H1 (cell line): ENCODE measurements around the gene ADIPOR1.

ENCODE experiments used
- CBX5 ChIP-seq: fragments of 300-800, 300-1000 bp; sonication (generic); IDR thresholded peaks from 2 replicates; pipeline ENCODE4 v1.7.1; 2016; ENCODE audit warnings: antibody characterized with exemption, low read length, low read depth
- JUN ChIP-seq: IDR thresholded peaks from 2 replicates; pipeline ENCODE4 v1.6.1; 2011; ENCODE audit warnings: low read depth, mild to moderate bottlenecking, improper control_type of control experiment, low read length
- TF ChIP-seq, protein P1 (sequence below), 3 experiments: IDR thresholded peaks; 1 replicate in 2 of 3; 2 replicates in 1 of 3; pipeline versions ENCODE4 v1.5.1 to v1.6.1; 2011; ENCODE audit warnings: low read length in 3 of 3, mild to moderate bottlenecking in 3 of 3, inconsistent platforms in 2 of 3, low read depth in 1 of 3, moderate library complexity in 1 of 3; ENCODE audit not compliant: insufficient read depth in 1 of 3; ENCODE audit errors: control extremely low read depth in 1 of 3

DNA sequence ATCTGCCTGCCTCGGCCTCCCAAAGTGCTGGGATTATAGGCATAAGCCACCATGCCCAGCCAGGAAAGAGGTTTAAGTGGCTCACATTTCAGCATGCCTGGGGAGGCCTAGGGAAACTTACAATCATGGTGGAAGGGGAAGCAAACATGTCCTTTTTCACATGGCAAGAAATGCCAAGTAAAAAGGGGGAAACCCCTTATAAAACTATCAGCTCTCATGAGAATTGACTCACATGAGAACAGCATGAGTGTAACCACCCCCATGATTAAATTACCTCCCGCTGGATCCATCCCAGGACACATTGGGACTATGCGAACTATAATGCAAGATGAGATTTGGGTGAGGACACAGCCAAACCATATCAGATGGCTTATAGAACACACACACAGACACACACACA, 22.3 kb downstream of the ADIPOR1 start:
- no peak for TF ChIP-seq JUN
- TF ChIP-seq, protein P1, sequence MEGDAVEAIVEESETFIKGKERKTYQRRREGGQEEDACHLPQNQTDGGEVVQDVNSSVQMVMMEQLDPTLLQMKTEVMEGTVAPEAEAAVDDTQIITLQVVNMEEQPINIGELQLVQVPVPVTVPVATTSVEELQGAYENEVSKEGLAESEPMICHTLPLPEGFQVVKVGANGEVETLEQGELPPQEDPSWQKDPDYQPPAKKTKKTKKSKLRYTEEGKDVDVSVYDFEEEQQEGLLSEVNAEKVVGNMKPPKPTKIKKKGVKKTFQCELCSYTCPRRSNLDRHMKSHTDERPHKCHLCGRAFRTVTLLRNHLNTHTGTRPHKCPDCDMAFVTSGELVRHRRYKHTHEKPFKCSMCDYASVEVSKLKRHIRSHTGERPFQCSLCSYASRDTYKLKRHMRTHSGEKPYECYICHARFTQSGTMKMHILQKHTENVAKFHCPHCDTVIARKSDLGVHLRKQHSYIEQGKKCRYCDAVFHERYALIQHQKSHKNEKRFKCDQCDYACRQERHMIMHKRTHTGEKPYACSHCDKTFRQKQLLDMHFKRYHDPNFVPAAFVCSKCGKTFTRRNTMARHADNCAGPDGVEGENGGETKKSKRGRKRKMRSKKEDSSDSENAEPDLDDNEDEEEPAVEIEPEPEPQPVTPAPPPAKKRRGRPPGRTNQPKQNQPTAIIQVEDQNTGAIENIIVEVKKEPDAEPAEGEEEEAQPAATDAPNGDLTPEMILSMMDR (IDR thresholded peaks at IDR 0.05; ENCODE audit: control extremely low read depth in 1 of 3, insufficient read depth in 1 of 3, low read depth in 1 of 3, low read length in 3 of 3), result no peak
- TF ChIP-seq CBX5, result no peak
